ENCODE data around the gene SNX27. TPM values are rescaled to one million over a fixed set of nuclear protein-coding genes. Genes with fewer than 3 reads are reported as not detected.

SNX27 gene
- polyA plus RNA-seq, 3 donors: 40.1 to 57.1 (median 47.6) TPM

DNA sequence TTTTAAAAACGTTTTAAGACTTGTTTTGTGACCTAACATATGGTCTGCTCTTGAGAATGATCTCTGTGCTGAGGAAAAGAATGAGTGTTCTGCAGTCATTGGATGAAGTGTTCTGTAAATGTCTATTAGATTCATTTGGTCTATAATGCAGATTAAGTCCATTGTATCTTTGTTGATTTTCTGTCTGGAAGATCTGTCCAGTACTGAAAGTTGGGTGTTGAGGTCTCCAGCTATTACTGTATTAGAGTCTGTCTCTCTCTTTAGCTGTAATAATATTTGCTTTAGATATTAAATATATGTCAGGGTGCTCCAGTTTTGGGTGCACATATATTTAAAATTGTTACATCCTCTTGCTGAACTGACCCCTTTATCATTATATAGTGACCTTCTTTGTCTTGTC, 61.6 kb downstream of the SNX27 start:
- Histone ChIP-seq H3K9ac (ENCODE audit: insufficient read depth, low read length, poor library complexity, severe bottlenecking) (no peak overlapping the region), H4K20me1 (ENCODE audit: insufficient read depth, low read length) (peaks cover 34% of the 10 kb centered on the region), H2AFZ (ENCODE audit: insufficient read depth, low read depth, low read length, poor library complexity, severe bottlenecking) (no peak overlapping the region), H3K36me3 (replicated peaks in 1 of 2; ENCODE audit: control insufficient read depth in 1 of 2, insufficient read depth in 2 of 2, low read length in 2 of 2) (peaks cover 40 to 71% of the 10 kb centered on the region in 2 donors), H3K4me2 (replicated peaks; ENCODE audit: extremely low read depth, low read length, poor library complexity, severe bottlenecking) (no peak overlapping the region), H3K4me1 (ENCODE audit: control insufficient read depth in 1 of 2, insufficient read depth in 2 of 2, low read length in 2 of 2) (peaks cover 0 to 7% of the 10 kb centered on the region in 2 donors), H3K4me3 (replicated peaks in 1 of 3; ENCODE audit: low read depth in 2 of 3, low read length in 3 of 3) (no peak overlapping the region), H3K27me3 (ENCODE audit: control insufficient read depth in 2 of 2, insufficient read depth in 2 of 2, low read length in 2 of 2) (no peaks in the 10 kb centered on the region), H3K9me3 (replicated peaks in 1 of 2; ENCODE audit: control insufficient read depth in 1 of 2, insufficient read depth in 1 of 2, low read length in 2 of 2) (no peaks in the 10 kb centered on the region), H3K79me2 (ENCODE audit: insufficient read depth, low read length) (peaks cover 49% of the 10 kb centered on the region), H3K27ac (ENCODE audit: low read depth in 1 of 2, low read length in 2 of 2) (no peak overlapping the region)
- no peak overlapping the region for H3K4me3 Mint-ChIP-seq
- peaks cover 64 to 81% of the 10 kb centered on the region in 2 donors for H3K36me3 Mint-ChIP-seq
- H3K27ac Mint-ChIP-seq: peak overlapping the region in 1 of 7 donors; percentile 11
- no peak for DNase-seq
- peaks cover 26% of the 10 kb centered on the region for H3K4me1 Mint-ChIP-seq
- H3K27me3 Mint-ChIP-seq (ENCODE audit: low read depth in 3 of 3): no peaks in the 10 kb centered on the region
- TF ChIP-seq, protein P1, sequence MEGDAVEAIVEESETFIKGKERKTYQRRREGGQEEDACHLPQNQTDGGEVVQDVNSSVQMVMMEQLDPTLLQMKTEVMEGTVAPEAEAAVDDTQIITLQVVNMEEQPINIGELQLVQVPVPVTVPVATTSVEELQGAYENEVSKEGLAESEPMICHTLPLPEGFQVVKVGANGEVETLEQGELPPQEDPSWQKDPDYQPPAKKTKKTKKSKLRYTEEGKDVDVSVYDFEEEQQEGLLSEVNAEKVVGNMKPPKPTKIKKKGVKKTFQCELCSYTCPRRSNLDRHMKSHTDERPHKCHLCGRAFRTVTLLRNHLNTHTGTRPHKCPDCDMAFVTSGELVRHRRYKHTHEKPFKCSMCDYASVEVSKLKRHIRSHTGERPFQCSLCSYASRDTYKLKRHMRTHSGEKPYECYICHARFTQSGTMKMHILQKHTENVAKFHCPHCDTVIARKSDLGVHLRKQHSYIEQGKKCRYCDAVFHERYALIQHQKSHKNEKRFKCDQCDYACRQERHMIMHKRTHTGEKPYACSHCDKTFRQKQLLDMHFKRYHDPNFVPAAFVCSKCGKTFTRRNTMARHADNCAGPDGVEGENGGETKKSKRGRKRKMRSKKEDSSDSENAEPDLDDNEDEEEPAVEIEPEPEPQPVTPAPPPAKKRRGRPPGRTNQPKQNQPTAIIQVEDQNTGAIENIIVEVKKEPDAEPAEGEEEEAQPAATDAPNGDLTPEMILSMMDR (IDR thresholded peaks at IDR 0.05): no peak
- peaks cover 0 to 5% (median 0%) of the 10 kb centered on the region in 7 donors for H3K9me3 Mint-ChIP-seq
- no CpG with 5 or more reads among the region's 1 CpG for WGBS (ENCODE audit: insufficient coverage)
- intact Hi-C loops (cut with micrococcal nuclease): no loop called here

DNA sequence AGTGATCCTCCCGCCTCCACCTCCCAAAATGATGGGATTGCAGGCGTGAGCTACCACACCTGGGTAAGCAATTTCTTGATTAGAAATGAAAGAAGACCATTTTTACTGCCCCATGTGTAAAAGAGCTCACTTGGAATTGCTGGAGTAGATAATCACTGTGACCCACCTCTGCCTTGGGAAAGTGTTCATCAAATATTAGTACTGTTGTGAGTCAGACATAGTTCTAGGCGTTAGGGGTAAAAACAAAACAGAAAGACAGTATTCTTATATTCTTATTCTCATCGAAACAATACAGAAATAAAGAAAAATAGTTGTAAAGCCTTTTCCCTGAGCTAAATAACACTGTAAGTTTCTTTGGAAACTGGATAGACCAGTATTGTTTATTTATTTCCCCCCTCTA, 68.5 kb downstream of the SNX27 start:
- no CpG with 5 or more reads among the region's 4 CpGs for WGBS (ENCODE audit: insufficient coverage)
- H3K9ac ChIP-seq (ENCODE audit: insufficient read depth, low read length, poor library complexity, severe bottlenecking): no peak overlapping the region
- peak overlapping the region in 5 of 7 donors; percentile 54 to 89 (median 70) for H3K27ac Mint-ChIP-seq

More for the DNA sequence above, 68.5 kb downstream of the SNX27 start:
- H3K36me3 ChIP-seq (replicated peaks in 1 of 2; ENCODE audit: control insufficient read depth in 1 of 2, insufficient read depth in 2 of 2, low read length in 2 of 2): peaks cover 51 to 59% of the 10 kb centered on the region in 2 donors
- H3K27me3 ChIP-seq (ENCODE audit: control insufficient read depth in 2 of 2, insufficient read depth in 2 of 2, low read length in 2 of 2): no peaks in the 10 kb centered on the region
- H3K4me1 ChIP-seq (ENCODE audit: control insufficient read depth in 1 of 2, insufficient read depth in 2 of 2, low read length in 2 of 2): peaks cover 16 to 18% of the 10 kb centered on the region in 2 donors
- no peak for DNase-seq
- no peak overlapping the region for H3K4me3 ChIP-seq (replicated peaks in 1 of 3; ENCODE audit: low read depth in 2 of 3, low read length in 3 of 3)
- peaks cover 10% of the 10 kb centered on the region for H4K20me1 ChIP-seq (ENCODE audit: insufficient read depth, low read length)
- no peak overlapping the region for H3K4me2 ChIP-seq (replicated peaks; ENCODE audit: extremely low read depth, low read length, poor library complexity, severe bottlenecking)
- H3K27me3 Mint-ChIP-seq (ENCODE audit: low read depth in 3 of 3): no peaks in the 10 kb centered on the region
- no peaks in the 10 kb centered on the region for H3K9me3 Mint-ChIP-seq
- peaks cover 14% of the 10 kb centered on the region for H3K79me2 ChIP-seq (ENCODE audit: insufficient read depth, low read length)
- H3K4me1 Mint-ChIP-seq: peaks cover 28% of the 10 kb centered on the region
- intact Hi-C loops (cut with micrococcal nuclease): no loop called here
- H3K27ac ChIP-seq (ENCODE audit: low read depth in 1 of 2, low read length in 2 of 2): peak overlapping the region in 1 of 2 donors; percentile 59
- no peaks in the 10 kb centered on the region for H3K9me3 ChIP-seq (replicated peaks in 1 of 2; ENCODE audit: control insufficient read depth in 1 of 2, insufficient read depth in 1 of 2, low read length in 2 of 2)
- H2AFZ ChIP-seq (ENCODE audit: insufficient read depth, low read depth, low read length, poor library complexity, severe bottlenecking): no peak overlapping the region
- H3K4me3 Mint-ChIP-seq: no peak overlapping the region
- H3K36me3 Mint-ChIP-seq: peaks cover 49 to 67% of the 10 kb centered on the region in 2 donors
- TF ChIP-seq, protein P1 (IDR thresholded peaks at IDR 0.05): no peak
